GM21723 (cell line): Measurements from ENCODE around the gene SLC2A6.

Experiments used
- ATAC-seq: cut with Tn5 transposase; IDR thresholded peaks from one replicate; pipeline ENCODE4 v1.9.1; 2021; ENCODE audit warnings: mild to moderate bottlenecking, moderate library complexity; ENCODE audit not compliant: unreplicated experiment

Gene SLC2A6

GRCh38 chr9:133477992-133478850, 678 bp downstream of the SLC2A6 start:
- peak; percentile 47 for ATAC-seq

- ATAC-seq = no peak
Observed at GRCh38 chr9:133477461-133477860, 1.4 kb downstream of the SLC2A6 start.

DNA sequence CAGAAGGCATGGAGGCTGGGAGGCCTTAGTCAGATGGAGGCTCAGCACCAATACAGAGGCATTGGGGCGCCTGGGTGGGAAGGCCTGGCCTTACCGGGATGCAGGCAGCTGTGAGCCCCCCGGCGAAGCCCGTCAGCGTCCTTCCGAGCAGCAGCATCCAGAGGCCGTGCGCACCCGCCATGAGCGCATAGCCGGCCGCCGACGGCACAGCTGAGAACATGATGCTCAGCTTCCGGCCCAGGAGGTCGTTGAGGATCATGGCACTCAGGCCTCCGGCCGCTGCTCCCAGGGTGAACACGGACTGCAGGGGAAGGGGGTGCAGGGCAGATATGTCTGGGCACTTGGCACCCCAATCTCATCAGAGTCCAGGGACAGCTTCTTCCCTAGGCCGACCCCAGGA, 2.0 kb downstream of the SLC2A6 start:
- no peak for ATAC-seq

DNA sequence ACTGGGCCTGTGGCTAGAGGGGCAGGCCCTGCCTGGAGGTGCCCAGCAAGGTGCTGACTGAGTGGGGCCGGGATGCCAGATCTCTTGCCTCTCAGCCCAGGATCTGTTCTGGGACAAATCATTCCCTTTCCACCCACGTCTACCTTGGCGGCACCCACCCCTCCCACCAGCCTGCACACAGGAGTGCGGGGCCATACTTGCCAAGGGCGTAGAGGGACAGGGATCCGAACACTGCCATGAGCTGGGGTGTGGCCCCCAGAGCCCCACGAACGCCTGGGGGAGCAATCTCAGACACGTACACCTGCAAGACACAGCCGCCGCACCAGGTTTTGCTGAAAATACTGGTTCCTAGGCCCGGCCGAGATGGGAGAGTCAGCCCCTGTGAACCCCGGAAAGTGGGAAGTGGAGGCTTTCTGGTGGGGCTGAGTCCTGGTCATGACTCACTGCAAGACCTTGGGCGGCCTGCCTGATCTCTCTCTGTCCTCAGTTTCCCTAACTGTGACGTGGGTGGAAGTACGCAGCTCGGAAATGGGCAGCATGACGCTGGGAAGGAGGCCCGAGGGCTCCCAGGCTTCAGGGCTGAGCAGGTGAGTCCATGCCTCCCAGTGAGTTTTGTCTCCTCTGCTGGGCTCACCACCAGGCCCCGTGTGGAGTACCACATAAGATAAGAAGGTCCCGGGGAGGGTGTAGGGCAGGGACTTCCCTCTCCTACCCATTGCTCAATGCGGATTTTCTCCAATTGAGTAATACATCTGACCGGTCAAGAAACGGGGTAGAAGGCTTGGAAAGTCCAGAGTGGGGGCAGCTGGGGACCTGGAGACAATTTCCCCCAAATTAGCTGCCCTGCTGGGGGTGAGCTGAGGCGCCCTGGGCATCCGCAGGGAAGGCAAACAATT, 2.6 kb downstream of the SLC2A6 start:
- ATAC-seq = no peak

GRCh38 chr9:133475292-133476012, 3.4 kb downstream of the SLC2A6 start:
- ATAC-seq = no peak

DNA sequence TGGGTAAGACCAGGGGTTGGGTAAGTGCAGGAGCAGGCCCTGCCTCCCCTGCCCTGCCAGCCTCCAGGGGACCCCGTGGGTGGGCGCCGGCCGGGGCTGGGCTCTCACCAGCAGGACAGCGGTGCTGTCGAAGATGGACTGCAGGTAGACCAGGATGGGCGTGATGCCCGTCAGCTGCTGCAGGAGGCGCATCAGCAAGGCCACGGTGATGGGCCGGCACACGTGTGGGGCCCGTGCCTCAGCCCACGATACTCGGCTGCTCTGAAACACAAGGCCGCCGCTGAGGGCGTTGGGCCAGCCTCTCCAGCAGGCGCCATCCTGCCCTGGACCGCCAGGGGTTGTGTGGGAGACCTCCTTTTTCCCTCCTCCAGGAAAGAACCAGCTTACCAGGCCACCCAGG, 4.0 kb downstream of the SLC2A6 start:
- no peak for ATAC-seq

- ATAC-seq = no peak
Observed at GRCh38 chr9:133474215-133474614, 4.7 kb downstream of the SLC2A6 start.

- ATAC-seq = no peak
Observed at GRCh38 chr9:133473743-133474142, 5.2 kb downstream of the SLC2A6 start.

DNA sequence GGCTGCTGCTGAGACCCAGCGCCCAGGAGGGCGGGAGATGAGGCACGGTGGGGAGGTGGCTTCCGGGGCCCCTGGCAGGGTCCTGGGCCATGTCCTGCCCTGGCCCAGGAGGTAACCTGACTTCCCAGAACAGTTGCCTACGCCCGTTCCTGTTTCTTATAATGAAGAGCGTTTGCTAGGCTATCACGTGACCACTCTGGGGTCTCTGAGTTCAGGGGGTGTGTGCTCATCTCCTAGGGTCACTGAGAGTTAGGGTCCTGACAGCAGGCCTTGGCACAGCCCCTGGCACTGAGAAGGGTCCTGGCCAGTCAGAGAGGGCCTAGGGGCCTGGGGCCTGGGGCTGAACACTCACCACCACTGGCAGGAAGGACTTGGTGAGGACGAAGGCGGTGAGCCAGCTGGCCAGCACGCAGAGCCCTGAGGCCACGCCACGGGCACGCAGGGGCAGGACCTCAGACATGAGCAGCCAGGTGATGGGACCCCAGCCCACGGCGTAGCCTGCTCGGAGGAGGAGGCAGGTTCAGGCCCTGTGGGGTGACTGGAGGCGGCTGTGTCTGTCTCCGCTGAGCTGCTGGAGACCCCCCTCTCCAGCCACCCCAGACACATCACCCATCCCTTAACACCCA, 6.0 kb downstream of the SLC2A6 start:
- no peak for ATAC-seq

- no peak for ATAC-seq
Observed at GRCh38 chr9:133472277-133472645, 6.6 kb downstream of the SLC2A6 start.

DNA sequence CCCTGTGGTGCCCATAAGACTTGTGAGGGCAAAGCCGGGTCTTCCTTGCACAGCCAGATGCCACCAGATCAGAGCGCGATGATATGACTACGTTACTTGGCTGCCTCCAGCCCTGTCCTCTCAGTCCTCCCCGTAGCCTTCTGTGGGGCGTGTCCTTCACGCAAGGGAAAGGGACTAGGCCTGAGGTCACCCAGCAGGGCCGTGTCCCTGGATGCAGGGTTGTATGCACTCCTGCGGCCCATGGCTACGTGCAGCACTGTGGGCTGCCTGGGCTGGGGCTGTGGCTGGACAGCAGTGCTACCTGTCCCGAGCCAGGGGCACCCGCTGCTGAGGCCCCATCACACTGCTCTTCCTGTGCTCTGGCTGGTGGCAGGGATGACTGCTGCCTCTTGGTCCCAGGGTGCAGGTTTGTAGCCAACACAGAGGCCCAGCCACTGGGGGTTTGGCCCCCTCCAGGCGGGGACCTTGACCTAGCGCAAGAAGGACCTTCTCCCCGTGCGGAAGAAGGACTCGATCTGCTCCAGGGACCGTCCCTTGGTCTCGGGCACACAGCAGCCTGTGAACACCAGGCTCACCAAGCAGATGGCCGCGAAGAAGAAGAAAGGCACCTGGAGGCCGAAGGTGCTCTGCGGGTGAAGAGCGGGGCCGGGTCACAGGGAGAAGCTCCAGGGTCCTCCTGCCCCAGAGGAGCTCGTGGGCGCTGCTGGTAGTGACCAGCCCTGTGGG, 7.2 kb downstream of the SLC2A6 start:
- no peak for ATAC-seq

DNA sequence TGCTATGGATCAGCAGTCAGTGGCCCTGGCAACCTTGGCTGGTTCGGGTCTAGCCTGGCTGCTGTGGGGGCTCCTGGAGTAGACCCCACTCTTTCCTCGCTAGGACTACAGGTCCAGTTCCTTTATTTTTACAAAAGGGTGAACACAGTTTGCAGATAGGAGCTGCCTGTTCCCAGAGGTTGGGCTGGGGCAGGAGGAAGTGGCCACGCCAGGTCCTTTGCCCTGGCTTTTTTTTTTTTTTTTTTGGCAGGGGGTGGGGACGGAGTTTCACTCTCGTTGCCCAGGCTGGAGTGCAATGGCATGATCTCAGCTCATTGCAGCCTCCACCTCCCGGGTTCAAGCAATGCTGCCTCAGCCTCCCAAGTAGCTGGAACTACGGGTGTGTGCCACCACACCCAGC, 7.9 kb downstream of the SLC2A6 start:
- ATAC-seq = no peak

DNA sequence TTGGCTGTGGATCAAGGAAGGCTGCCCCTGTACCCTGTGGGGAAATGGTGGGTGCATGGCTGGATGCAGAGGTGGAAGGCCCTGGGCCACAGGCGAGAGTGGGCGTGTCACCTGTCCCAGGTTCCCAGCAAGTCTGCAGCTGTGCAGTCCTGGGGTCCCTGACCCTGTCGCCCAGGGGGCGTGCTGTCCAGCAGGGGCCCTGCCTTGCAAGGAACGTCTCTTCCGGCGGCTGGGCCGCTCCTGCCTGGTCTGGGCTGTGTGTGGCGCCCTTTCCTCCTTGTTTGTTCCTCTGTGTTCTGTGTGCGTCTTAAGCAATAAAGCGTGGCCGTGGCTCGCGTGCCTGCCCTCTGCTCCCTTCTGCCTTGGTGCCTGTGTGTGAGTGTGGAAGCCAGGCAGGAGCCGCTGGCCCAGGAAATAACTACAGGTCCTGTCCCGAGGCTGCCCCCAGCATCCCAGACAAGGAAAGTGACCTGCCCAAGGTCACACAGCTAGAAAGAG, 8.4 kb downstream of the SLC2A6 start:
- ATAC-seq = no peak

- ATAC-seq = no peak
Observed at GRCh38 chr9:133468777-133469421, 10.0 kb downstream of the SLC2A6 start.

- no peak for ATAC-seq
Observed at GRCh38 chr9:133468374-133468773, 10.5 kb downstream of the SLC2A6 start.

DNA sequence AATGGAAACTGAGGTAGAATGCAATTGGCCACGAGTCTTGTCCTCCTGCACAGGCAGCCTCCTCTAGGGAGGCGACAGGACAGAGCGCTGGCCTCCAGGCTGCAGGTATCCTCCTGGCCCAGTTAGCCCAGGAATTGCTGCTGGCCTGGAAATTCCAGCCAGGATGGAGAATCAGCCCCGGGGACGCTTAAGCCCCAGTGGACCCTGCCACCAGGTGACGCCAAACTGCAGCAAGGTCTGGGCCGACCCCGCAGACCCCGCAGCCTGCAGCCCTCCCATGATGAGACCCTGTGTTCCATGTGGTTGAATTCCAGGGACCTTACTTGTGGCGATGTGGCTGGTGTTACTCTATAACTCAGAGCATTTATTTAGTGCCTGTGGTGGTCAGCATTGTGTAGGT, 11.8 kb downstream of the SLC2A6 start:
- no peak for ATAC-seq

- no peak for ATAC-seq
Observed at GRCh38 chr9:133465984-133466383, 12.9 kb downstream of the SLC2A6 start.

GRCh38 chr9:133464638-133465037, 14.3 kb downstream of the SLC2A6 start:
- no peak for ATAC-seq

DNA sequence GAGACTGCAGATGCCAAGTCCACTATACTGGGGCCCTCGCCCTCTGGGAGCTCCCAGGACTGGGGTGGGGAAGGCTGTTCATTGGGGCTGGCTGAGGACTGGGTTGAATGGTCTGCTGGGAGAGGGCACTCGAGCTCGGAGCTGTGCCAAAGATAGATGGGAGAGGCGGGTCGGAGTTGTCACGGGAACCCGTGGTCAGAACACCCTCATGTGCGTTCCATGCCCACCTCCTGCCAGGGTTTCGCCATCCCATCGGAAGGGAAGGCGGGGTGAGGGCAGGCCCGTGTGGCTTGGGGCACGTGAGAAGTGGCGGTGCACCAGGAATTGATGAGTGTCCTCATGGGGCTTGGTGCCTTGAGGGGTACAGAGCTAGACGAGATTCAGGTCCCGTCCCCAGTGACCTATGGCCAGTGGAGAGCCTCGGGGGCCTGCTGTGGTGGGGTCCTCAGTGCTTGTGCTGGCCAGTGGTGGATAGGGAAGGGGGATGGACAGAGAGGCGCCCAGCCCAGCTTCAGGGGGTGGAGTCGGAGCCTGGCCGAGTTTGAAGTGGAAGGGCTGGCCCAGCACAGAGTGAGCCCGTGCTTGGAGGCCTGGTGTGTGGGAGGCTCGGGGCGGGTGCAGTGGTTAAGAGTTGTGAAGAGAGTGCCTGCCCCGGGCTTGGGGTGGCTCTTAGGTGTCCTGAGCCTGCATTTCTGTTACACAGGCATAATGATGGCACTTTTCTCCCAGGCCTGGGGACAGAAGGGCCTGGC, 14.9 kb downstream of the SLC2A6 start:
- ATAC-seq = no peak
